Measurements from ENCODE around the gene TGFA.

TGFA gene

GRCh38 chr2:70461981-70462876 lies 91.4 kb downstream of the TGFA start:
- H3K4me3 ChIP-seq (ENCODE audit: low read depth, low read length) = no peak overlapping the region
- no peak for DNase-seq
- no peaks in the 10 kb centered on the region for H3K9me3 ChIP-seq
- H3K36me3 ChIP-seq = no peaks in the 10 kb centered on the region
- no peaks in the 10 kb centered on the region for H3K4me1 ChIP-seq
- no peak for TF ChIP-seq CTCF (IDR thresholded peaks at IDR 0.05; ENCODE audit: low read depth, low read length)
- H3K27me3 ChIP-seq = no peaks in the 10 kb centered on the region

GRCh38 chr2:70461414-70461813 lies 92.2 kb downstream of the TGFA start:
- Histone ChIP-seq H3K27me3 (no peaks in the 10 kb centered on the region), H3K9me3 (no peaks in the 10 kb centered on the region), H3K36me3 (no peaks in the 10 kb centered on the region), H3K4me3 (ENCODE audit: low read depth, low read length) (no peak overlapping the region), H3K4me1 (no peaks in the 10 kb centered on the region)
- no peak for TF ChIP-seq CTCF (IDR thresholded peaks at IDR 0.05; ENCODE audit: low read depth, low read length)
- no peak for DNase-seq

GRCh38 chr2:70460333-70460732 lies 93.3 kb downstream of the TGFA start:
- TF ChIP-seq CTCF (IDR thresholded peaks at IDR 0.05; ENCODE audit: low read depth, low read length) = no peak
- DNase-seq = no peak
- no peaks in the 10 kb centered on the region for H3K9me3 ChIP-seq
- no peaks in the 10 kb centered on the region for H3K27me3 ChIP-seq
- H3K4me1 ChIP-seq = no peaks in the 10 kb centered on the region
- H3K36me3 ChIP-seq = no peaks in the 10 kb centered on the region
- no peak overlapping the region for H3K4me3 ChIP-seq (ENCODE audit: low read depth, low read length)

- Histone ChIP-seq H3K4me3 (ENCODE audit: low read depth, low read length) (no peak overlapping the region), H3K9me3 (no peaks in the 10 kb centered on the region), H3K4me1 (no peaks in the 10 kb centered on the region), H3K27me3 (no peaks in the 10 kb centered on the region), H3K36me3 (no peaks in the 10 kb centered on the region)
- DNase-seq = no peak
- no peak for TF ChIP-seq CTCF (IDR thresholded peaks at IDR 0.05; ENCODE audit: low read depth, low read length)
Observed at GRCh38 chr2:70458661-70459060, 95.0 kb downstream of the TGFA start.

- no peaks in the 10 kb centered on the region for H3K4me1 ChIP-seq
- H3K27me3 ChIP-seq = no peaks in the 10 kb centered on the region; the same call in 1 of the 2 replicates
- TF ChIP-seq CTCF (IDR thresholded peaks at IDR 0.05; ENCODE audit: low read depth, low read length) = no peak
- no peak overlapping the region for H3K4me3 ChIP-seq (ENCODE audit: low read depth, low read length)
- no peak for DNase-seq
- H3K36me3 ChIP-seq = no peaks in the 10 kb centered on the region
- no peaks in the 10 kb centered on the region for H3K9me3 ChIP-seq
Observed at GRCh38 chr2:70456585-70457495, 96.8 kb downstream of the TGFA start.
